GM18517 (cell line): Measurements from ENCODE around the gene NOB1.

Experiments used
- ATAC-seq: cut with Tn5 transposase; IDR thresholded peaks from one replicate; pipeline ENCODE4 v1.9.1; 2021; ENCODE audit warnings: mild to moderate bottlenecking, moderate library complexity; ENCODE audit not compliant: unreplicated experiment

NOB1 gene

DNA sequence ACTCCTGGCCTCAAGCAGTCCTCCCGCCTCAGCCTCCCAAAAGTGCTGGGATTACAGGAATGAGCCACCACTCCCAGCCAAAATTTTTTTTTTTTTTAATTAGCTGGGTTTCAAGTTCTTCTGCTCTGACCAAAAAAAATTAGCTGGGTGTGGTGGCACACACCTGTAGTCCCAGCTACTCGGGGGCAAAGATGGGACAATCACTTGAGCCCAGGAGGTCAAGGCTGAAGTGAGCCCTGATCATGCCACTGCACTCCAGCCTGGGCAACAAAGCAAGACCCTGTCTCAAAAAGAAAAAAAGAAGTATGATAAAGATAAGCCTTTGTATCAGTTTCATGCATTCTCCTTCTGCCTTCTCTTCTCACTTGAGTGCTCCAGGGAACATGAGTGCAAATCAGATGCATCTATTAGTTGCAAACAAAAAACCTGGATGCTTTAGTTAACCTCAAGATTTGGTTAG is 30.3 kb downstream of the NOB1 start:
- no peak for ATAC-seq

DNA sequence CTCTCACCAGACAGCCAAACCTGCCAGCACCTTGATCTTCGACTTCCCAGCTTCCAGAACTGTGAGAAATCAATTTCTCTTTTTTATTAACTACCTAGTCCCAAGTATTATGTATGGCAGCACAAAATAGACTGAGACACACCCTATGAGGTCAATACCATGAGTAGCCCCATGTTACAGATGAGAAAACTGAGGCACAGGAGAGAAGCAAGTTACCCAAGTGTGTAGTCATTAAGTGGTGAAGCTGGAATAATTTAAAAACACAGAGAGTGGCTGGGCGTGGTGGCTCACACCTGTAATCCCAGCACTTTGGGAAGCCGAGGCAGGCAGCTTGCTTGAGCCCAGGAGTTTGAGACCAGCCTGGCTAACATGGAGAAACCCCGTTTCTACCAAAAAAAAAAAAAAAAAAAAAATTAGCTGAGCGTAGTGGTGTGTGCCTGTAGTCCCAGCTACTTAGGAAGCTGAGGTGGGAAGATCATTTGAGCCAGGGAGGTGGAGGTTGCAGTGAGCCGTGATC is 33.2 kb downstream of the NOB1 start:
- ATAC-seq = no peak

DNA sequence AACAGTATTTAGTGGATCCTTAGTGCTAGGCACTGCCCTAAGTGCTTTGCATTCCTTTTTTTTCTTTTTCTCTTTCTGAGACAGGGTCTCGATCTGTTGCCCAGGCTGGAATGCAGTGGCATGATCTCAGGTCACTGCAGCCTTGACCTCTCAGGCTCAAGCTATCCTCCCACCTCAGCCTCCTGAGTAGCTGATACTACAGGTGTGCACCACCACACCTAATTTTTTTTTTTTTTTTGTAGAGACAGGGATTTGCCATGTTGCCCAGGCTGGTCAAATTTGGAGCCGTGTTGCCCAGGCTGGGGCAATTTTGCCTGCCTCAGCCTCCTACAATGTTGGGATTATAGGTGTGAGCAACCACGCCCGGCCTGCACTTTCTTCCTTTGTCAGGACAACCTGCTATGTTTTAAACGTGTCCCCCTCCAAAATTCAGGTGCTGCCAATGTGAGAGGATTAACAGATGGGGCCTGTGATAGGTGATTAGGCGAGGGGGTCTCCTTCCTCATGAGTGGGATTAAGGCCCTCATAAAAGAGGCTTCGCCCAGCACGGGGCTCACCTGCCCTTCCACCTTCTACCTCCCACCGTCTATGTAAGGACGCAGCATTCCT is 33.8 kb downstream of the NOB1 start:
- no peak for ATAC-seq

DNA sequence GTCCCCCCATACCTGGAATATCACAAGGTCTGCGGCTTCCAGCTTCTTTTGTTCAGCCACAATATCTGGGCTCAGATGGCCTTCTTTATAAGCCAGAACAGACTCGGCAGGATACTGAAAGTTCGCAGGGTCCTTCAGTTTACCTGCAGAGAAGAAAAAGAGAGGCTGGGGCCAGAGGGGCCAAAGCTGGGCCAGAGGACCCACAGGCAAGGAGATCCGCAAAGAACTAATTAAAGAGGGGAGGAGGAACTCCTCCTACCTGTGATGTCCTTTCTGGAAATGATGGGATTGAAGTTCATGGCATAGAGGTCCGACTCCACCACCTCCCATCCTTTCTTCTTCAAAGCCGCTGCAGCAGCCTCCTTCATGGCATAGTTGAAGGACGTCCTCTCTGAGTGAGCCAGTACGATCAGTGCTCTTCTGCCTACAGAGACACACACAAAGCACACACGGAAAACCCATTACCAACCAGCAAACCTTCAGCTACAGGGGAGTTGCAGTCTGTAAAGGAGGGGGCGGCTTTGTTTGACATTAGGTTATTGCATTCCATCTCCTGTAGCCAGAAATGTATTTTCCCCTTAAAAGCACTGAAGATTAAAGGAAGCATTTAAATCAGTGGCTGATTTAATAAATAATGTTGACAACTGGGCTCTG is 36.5 kb downstream of the NOB1 start:
- no peak for ATAC-seq

DNA sequence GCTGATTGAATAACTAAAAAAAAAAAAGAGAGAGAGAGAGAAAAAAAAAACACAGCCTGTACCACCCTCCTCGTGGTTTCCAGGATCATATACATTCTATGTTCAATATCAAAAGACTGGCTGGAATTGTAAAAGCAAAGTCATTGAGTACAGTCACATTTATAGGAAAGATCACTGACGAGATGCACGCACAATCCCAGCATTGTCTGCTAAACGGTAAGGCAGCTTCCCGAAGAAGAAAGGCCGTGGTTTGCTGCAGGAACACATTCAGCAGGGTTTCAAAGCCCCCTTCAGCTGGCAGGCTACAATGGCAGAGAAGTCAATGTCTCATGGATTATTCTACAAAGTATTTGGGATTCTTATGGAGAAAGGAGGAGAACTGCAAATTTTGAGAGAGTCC is 37.7 kb downstream of the NOB1 start:
- no peak for ATAC-seq

DNA sequence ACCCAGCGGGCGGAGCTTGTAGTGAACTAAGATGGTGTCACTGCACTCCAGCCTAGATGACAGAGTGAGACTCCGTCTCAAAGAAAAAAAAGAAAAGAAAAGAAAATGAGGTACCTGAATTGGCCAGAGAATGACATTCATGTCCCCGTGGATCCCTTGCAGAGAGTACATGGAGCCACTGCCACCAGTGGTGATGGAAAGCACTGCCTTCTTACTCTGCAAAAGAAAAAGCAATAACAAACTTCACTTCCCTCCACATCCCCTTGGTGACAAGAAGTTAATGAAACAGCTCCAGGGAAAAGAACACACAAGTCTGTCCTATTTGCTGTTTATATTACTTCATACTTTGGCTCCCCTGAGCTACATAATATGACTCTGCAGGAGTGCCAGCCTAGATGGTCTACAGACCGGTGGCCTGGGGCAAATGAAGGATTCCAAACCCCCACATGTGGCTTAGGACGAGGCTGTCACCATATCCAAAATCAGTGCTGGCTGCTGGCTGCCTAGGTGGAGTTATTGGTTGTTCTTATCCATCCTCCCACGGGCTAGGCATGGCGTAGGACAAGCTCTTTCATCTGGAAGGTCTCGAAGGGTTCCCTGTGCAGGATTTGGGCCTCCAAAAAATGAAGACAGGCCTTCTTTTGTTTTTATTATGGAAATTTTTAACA is 41.7 kb downstream of the NOB1 start:
- ATAC-seq = no peak

DNA sequence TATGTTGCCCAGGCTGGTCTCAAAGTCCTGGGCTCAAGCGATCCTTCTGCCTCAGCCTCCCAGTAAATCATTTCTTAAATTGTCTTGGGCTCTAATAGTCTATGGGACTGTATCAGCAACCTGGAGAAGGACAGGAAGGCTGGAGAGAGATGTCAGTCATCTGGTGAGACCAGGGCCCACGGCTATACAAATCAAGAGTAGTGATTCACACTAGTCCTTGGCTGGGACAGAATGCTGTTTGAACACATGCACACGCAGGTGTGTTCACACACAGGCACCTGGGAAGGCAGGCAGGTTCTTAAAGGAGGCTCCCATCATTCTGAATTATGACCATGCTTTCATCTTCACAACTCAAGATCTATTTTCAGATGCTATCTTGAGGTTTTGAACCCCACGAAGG is 42.4 kb downstream of the NOB1 start:
- no peak for ATAC-seq

DNA sequence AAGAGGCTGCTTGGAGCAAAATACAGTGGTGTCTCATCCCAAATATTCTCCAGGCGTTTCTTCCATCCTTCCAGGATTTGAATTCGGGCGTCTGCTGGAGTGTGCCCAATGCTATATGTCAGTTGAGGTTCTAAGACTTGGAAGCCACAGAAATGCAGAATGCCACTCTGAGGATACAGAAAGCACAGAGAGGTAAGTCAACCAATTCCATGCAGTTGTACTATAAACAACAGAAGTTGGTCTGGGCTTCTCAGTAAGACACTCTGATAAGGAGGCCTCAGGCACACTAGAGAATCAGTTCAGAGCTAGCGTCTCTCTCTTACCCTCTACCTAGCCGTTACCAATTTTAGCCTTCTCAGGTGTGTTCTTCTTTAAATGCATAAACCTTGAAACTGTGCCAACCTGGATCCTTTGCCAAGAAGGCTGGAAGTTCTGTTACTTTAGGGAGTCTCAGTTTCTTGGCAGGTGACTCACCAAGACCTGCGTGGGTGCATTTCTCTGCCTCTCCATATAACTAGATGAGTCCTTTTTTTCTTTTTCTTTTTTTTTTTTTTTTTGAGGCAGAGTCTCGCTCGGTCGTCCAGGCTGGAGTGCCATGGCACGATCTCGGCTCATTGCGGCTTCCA is 43.5 kb downstream of the NOB1 start:
- no peak for ATAC-seq

DNA sequence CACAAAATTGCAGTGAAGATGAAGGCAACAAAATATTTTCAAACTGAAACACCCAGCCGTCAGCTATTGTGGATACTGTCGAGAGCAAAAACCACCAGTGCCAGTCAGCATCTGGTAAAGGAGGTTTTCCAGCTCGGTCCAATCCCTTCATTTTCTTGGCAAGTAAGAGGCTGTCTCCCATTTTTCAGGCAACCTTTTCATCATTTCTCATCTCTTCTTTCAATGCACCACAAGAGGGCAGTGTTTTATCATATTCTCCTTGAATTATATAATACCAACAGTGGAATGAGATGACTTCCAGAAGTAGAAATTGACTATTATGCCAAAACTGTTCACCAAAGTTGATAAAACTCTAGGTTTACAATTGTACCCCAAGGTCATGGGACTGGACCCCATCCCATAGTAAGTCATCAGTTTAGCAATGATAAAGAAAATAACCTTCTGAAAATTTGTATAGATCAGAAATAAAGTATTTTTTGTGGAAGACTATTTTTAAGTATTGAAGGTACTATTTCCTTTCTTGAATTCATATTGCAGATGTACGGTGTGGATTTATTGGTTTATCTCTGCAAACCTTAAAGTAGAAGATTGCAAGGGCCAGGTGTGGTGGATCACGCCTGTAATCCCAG is 45.2 kb downstream of the NOB1 start:
- no peak for ATAC-seq

DNA sequence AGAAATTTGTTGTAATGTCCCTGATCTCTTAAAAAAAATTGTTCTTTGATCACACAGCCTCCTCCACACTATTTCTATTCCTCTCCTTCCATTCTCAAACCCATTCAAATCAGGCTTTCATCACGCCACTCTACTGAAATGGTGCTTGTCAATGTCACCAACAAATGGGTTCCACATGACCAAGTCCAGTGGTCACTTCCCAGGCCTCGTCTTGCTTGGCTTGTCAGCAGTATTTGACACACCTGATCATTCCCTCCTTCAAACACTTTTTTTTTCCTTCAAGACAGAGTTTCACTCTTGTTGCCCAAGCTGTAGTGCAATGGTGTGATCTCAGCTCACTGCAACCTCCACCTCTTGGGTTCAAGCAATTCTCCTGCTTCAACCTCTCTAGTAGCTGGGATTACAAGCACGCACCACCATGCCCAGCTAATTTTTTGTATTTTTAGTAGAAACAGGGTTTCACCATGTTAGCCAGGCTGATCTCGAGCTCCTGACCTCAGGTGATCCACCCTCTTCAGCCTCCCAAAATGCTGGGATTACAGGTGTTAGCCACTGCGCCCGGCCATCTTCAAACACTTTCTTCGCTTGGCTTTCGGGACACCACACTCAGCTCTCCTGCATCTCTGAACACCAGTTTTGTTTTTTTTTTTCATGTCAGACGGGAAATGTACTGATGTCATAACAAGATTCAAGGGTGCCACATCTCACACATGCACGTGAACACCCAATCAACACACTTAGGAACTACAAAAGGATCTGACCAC is 46.6 kb downstream of the NOB1 start:
- no peak for ATAC-seq

DNA sequence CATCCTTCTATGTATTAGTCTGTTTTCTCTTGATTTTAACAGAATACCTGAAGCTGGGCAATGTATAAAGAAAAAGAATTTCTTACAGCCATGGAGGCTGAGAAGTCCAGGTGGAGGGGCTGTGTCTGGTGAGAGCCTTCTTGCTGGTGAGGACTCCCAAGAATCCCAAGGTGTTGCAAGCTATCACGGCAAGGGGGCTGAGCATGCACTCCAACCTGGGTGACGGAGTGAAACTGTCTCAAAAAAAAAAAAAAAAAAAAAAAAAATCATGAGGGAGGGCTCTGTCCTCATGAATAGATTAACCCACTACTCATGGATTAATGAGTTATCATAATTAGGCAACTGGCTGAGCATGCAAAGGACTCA is 47.8 kb downstream of the NOB1 start:
- ATAC-seq = no peak

DNA sequence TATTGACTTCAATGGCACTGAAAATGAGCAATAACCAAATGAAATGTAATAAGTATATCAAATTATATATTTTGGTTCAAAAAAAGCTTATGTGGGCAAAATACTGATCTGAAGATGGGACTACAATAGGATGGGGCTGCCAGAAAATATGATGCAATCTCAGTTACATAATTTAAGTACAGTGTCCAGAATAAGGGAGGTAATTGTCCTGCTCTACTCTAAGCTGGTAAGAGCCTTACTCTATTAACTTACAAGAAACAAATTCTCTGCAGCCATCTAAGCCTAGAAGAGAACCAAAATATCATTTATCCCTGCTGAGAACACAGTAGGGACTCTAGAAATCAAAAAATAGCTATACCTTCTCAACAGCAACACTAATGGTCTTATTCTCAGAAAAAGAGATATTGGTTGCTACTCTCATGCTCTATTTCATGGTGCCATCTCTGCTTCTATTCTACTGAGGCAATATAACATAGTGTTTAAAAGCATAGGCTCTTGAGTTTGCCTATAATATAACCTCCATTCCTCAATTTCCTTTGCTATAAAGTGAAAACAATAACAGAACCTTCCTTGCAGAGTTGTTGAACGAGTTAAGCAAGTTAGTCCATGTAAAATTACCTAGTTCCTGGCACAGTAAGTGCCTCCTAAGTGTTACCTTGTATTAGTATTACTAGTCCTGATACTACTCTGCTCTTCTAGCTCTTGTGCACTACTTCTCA is 48.3 kb downstream of the NOB1 start:
- ATAC-seq = no peak

DNA sequence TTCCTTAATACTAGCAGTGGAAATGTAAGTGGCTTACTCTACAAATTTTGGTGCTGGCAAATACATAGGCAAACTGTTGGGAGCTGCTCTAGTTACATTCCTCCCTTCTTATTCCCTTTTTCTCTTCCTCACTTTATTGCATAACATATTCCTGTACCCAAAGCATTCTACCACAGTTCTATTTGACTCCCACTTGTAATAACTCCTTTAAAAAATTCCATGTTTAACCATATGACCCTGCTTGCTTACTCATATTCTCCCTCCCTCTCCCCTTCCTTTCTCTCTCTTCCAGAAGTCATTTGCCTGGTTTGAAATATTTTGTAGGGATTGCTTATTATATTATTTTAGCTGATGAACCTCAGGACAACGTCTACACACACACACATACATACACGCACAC is 51.1 kb downstream of the NOB1 start:
- no peak for ATAC-seq

DNA sequence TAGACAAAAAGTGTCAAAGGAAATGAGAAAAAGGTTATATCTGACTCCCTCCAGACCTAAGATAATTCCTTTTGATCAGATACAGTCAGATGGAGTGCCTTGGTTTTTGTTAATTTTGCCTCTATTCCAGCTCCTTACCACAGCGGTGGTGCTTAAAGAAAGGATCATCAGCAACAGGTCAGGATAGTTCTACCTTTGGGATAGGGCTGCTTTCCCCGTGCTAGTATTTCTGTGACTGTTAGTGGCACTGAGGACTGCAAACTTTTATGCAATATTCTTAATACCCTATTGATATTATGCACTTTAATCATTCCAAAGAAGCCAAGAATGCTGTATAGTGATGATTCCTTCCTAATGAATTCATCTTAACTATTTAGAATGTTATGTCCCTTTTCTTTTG is 52.9 kb downstream of the NOB1 start:
- ATAC-seq = no peak

DNA sequence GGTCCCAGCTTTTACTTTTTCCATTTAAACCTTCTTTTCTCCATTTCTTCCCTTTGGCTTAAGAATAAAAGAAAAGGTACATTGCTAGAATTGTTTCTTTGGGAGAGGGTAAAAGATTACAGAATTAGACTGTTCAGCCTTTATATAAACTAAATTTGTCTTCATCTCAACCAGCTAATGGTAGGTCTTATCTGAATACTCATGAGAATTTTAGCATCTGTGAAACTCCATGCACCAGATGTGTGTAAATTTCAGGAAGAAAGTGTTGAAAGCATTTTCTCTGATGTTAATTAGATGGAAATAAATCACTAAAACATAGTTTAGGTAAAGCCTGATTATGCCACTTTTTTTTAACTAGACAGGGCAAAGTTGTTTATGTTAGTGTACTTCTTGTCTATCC is 53.3 kb downstream of the NOB1 start:
- ATAC-seq = no peak

DNA sequence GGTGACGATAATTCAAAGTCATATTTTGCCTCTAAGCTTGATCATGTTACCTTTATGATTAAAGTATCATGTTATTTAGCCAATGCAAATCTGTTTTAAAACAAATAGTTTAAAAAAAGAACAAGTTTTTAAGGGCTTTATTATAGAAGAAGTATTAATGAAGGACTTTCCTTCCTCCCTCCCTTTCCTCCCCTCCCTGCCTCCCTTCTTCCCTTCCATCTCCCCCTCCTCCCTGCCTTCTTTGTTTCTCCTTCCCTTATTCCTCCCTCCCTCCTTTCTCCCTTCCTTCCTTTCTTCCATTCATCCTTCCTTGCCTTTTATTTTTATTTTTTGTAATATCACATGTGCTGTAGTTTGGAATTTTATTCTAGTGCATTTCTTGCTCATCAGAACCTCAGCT is 54.8 kb downstream of the NOB1 start:
- ATAC-seq = no peak

DNA sequence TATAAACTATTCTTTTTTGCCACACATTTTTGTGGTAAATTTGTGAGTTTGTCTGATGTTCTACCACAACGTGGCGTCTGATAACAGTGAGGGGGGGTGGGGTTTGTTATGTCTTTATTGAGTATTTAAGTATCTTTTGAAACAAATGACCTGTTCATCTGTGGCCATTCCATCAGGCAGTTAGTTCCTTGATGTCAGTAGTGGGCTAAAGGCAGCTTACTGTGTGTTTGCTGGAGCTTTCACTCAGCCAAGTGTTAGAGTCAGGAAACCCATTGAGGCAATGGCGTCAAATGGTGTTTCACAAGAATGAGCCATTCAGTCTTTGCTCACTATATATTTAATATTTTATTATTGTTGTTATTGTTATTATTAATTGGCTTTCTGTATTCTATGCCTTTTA is 56.3 kb downstream of the NOB1 start:
- no peak for ATAC-seq

DNA sequence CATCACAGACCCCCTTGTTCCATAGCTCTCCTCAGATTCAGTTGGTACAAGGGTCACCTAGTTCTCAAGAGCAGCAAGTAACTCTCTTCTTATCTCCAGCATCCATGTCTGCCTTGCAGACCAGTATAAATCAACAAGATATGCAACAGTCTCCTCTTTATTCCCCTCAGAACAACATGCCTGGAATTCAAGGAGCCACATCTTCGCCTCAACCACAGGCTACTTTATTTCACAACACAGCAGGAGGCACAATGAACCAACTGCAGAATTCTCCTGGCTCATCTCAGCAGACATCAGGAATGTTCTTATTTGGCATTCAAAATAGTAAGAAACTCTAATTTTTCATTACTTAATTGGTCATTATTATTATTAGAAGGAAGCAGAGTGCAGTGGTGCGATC is 60.8 kb downstream of the NOB1 start:
- ATAC-seq = no peak

DNA sequence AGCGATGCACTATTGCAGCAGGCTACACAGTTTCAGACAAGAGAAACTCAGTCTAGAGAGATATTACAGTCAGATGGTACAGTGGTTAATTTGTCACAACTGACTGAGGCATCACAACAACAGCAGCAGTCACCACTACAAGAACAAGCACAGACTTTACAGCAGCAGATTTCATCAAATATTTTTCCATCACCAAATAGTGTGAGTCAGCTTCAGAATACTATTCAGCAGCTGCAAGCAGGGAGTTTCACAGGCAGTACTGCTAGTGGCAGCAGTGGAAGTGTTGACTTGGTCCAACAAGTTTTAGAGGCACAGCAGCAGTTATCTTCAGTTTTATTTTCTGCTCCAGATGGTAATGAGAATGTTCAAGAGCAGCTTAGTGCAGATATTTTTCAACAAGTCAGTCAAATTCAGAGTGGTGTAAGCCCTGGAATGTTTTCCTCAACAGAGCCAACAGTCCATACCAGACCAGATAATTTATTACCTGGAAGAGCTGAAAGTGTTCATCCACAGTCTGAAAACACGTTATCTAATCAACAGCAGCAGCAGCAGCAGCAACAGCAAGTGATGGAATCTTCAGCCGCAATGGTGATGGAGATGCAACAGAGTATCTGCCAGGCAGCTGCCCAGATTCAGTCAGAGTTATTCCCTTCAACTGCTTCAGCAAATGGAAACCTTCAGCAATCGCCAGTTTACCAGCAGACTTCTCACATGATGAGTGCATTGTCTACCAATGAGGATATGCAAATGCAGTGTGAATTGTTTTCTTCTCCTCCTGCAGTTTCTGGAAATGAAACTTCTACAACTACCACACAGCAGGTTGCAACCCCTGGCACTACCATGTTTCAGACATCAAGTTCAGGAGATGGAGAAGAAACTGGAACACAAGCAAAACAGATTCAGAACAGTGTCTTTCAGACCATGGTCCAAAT is 62.5 kb downstream of the NOB1 start:
- ATAC-seq = no peak
